ENCODE measurements around the gene LNX1.

The LNX1 gene

DNA sequence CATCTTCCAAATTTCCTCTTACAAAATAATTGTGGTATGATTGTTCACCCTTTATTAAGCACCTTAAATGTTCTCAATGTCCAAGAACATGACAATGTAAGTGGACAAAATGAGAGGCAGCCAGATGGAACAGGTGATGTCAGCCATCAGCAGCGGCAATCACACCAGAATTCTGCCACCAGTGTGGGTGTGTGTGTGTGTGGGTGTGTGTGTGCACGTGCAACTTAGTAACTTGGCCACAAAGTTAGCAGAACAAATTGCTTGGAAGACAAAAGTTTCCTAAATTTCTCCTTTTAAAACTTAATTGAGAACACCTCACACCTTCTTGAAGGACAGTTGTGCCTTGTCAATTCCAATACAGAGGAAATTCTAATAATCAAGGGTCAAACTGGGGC lies 18.7 kb downstream of the LNX1 start:
- H3K4me3 ChIP-seq (ENCODE audit: control insufficient read depth, low read depth, low read length), result no peak overlapping the region
- TF ChIP-seq, protein P1, sequence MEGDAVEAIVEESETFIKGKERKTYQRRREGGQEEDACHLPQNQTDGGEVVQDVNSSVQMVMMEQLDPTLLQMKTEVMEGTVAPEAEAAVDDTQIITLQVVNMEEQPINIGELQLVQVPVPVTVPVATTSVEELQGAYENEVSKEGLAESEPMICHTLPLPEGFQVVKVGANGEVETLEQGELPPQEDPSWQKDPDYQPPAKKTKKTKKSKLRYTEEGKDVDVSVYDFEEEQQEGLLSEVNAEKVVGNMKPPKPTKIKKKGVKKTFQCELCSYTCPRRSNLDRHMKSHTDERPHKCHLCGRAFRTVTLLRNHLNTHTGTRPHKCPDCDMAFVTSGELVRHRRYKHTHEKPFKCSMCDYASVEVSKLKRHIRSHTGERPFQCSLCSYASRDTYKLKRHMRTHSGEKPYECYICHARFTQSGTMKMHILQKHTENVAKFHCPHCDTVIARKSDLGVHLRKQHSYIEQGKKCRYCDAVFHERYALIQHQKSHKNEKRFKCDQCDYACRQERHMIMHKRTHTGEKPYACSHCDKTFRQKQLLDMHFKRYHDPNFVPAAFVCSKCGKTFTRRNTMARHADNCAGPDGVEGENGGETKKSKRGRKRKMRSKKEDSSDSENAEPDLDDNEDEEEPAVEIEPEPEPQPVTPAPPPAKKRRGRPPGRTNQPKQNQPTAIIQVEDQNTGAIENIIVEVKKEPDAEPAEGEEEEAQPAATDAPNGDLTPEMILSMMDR (IDR thresholded peaks at IDR 0.05; ENCODE audit: control insufficient read depth, insufficient read depth, low read depth, low read length, missing control alignments), result no peak
- no peak for DNase-seq (ENCODE audit: low read depth)

DNA sequence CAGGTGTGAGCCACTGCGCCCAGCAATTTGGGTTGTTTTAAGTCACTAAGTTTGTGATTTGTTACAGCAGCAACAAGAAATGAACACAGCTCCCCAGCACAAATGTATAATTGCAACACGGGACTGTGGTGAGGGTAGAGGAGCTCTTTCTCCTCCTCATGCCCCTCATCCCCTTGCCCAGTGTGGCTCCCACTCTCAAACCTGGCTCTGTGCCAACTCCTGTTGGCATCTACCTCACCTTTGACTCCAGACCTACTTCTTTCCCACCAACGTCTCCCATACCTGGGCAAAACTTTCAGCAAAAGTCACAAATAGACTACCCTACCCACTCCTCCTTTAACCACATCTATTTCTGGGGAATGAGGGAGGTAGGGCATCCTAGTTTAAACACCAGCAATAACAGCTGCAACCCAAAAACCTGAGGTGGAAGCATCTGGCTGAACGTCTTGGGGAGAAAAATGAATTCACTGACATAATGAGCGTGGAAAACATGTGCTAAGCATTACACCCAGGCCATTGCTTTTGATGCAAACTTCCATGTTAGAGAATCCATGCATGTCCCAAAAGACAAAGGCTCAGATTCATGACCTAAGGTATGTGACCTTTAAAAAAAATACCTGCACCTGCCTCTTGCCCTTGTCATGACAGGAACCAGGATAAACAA lies 19.2 kb downstream of the LNX1 start:
- TF ChIP-seq, protein P1 (IDR thresholded peaks at IDR 0.05; ENCODE audit: control insufficient read depth, insufficient read depth, low read depth, low read length, missing control alignments), result no peak
- DNase-seq (ENCODE audit: low read depth), result no peak
- H3K4me3 ChIP-seq (ENCODE audit: control insufficient read depth, low read depth, low read length), result no peak overlapping the region

DNA sequence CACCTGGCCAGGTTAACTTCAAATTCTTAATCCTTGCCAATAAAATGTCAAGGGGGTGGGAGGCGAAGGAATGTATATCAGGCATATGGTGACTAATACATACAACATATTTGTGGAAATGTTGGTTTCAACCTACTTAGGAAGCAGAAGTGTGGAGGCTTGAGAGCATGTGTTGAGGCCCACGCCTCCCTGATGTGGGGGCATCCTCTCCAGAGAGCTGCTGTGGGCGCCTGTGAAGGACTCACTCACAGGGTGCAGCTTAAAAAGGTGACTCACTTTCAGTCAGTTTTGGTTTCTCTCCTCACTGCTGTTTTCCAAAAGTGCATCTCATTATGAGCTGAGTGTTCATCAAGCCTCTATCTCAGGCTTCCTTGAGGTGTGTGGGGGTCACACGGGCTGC lies 27.5 kb downstream of the LNX1 start:
- TF ChIP-seq, protein P1 (IDR thresholded peaks at IDR 0.05; ENCODE audit: control insufficient read depth, insufficient read depth, low read depth, low read length, missing control alignments), result no peak

DNA sequence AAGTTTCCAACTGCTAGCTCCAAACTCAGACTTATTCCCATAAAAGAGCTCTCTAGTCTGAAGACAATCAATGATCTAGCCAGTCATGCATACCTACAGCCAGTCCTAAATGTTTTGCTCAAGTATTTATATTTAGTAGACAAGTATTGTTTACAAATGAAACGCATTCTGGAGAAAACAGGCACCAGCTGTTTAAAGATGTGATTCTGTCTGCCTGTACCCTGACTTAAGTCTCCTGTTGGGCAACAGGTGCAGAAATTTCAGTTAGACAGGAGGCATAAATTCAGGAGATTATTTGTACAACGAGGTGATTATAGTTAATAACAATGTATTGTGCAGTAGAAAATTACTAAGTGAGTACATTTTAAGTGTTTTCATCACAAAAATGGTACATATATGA lies 28.9 kb downstream of the LNX1 start:
- H3K4me3 ChIP-seq (ENCODE audit: control insufficient read depth, low read depth, low read length), result no peak overlapping the region
- TF ChIP-seq, protein P1 (IDR thresholded peaks at IDR 0.05; ENCODE audit: control insufficient read depth, insufficient read depth, low read depth, low read length, missing control alignments), result no peak
- no peak for DNase-seq (ENCODE audit: low read depth)

More for the DNA sequence above, 27.5 kb downstream of the LNX1 start:
- DNase-seq (ENCODE audit: low read depth), result peak; percentile 31
- no peak overlapping the region for H3K4me3 ChIP-seq (ENCODE audit: control insufficient read depth, low read depth, low read length)

DNA sequence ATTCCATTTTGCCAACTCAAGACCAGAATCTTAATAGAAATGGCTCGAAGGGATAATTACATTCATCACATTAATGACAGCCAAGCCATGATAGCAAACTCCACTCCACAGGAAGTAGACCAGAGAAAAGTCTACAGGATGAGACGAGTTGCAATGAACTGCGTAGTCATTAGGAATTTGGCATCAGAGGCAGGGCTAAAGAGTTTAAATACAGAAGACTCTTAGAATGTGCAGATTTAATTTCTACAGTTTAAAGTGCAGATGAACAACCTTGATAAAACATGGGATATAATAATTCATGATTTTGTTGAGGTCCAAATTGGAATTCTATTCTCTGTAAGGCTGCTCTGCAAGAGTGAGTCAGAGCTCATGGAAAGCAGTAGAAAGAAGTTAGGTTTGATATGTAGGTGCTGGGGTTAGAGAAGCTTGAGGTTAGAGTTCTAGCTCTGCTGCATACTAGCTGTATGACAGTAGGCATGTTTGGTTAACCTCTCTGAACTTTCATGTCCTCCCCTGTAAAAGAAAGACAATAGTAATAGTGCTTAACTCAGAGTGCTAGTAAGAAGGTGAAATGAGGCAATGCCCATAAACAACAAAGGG lies 32.2 kb downstream of the LNX1 start:
- TF ChIP-seq, protein P1 (IDR thresholded peaks at IDR 0.05; ENCODE audit: control insufficient read depth, insufficient read depth, low read depth, low read length, missing control alignments), result no peak
- DNase-seq (ENCODE audit: low read depth), result no peak
- no peak overlapping the region for H3K4me3 ChIP-seq (ENCODE audit: control insufficient read depth, low read depth, low read length)

DNA sequence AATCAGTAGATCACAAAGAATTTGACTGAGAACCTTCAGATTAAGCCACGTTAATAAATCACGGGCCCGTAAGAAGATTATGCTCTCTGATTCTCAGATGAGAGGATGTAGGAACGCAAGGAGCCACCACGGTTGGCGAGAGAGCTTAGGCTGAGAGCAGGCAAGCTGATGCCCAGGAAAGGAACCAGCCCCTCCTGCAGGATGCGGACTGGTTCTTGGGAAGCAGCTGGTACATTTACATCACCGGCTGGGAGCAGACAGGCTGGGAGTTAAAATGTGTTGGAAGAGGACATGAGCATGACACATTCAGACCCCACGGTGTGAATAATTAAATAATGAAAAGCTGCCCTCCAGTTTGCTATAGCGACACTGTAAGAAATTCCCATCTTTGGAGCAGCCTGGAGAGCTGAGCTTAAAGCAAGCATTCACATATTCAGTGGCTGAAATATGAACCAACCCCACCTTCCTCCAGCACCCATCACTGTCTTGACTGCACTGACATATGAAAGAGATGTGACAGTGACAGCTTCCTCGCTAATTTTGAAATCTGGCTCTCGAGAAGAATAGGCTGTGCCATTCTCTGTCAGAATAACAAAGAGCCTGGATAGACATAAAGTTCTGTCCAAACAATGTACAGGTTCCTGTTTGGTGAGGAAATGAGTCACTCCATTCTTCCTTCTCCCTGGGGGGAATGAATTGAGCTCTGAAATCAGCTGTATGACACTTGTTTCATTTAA lies 33.1 kb downstream of the LNX1 start:
- DNase-seq (ENCODE audit: low read depth), result no peak

More for the DNA sequence above, 33.1 kb downstream of the LNX1 start:
- H3K4me3 ChIP-seq (ENCODE audit: control insufficient read depth, low read depth, low read length), result no peak overlapping the region
- TF ChIP-seq, protein P1 (IDR thresholded peaks at IDR 0.05; ENCODE audit: control insufficient read depth, insufficient read depth, low read depth, low read length, missing control alignments), result no peak

Measured in AG09309 (cell line).